ENCODE measurements around the gene CALHM6.

DNA sequence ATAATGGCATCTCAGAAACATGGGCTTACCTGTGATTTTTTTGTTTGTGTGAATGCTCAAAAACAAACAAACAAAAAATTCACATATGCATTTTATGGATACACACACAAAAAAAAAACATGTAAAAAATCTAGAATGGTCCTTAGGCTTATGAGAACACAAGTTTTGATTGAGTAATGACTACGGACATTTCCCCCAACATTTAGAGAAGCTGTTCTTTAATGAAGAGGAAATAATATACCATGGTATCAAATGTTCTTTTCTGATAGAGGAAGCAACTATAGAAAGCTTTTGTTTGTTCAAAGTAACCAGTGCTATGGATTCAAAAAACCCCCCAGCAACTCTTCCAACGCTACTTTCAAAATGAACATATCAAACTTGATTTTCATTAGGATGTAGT lies 8.6 kb upstream of the CALHM6 start:
- TF ChIP-seq, protein P1, sequence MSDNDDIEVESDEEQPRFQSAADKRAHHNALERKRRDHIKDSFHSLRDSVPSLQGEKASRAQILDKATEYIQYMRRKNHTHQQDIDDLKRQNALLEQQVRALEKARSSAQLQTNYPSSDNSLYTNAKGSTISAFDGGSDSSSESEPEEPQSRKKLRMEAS (IDR thresholded peaks at IDR 0.05), result no peak
- TF ChIP-seq YY1 (IDR thresholded peaks at IDR 0.05; ENCODE audit: low read depth), result no peak
- no peak for TF ChIP-seq EP300 (IDR thresholded peaks at IDR 0.05; ENCODE audit: borderline replicate concordance)
- TF ChIP-seq TCF12 (IDR thresholded peaks at IDR 0.05; ENCODE audit: low read depth), result no peak
- no peak for TF ChIP-seq EGR1 (IDR thresholded peaks at IDR 0.05)
